Lower lobe of right lung (tissue), 2 donors: Measurements from ENCODE around the gene PTPRU. TPM values are rescaled to one million over a fixed set of nuclear protein-coding genes. Genes with fewer than 3 reads are reported as not detected.
"Not testable (repeated sequence)": the region's sequence is repeated elsewhere in the genome, so short reads cannot be mapped to it uniquely, and the experiment has no call there.

Source experiments
- ATAC-seq, 2 donors: fragments of 200-7000 bp; cut with Tn5 transposase; one replicate each; pipeline ENCODE4 v1.9.1; 2020 to 2022; ENCODE audit warnings: mild to moderate bottlenecking in 2 of 2, moderate library complexity in 2 of 2
- DNase-seq: peaks from one replicate; pipeline ENCODE4 v3.0.0-alpha.2; 2020
- H3K27ac ChIP-seq: fragments of 200-600 bp; one replicate; pipeline ENCODE4 v1.8.0; 2022
- H3K27me3 ChIP-seq: fragments of 200-600 bp; one replicate; pipeline ENCODE4 v1.8.0; 2022; ENCODE audit warnings: low read depth
- H3K36me3 ChIP-seq: fragments of 200-600 bp; one replicate; pipeline ENCODE4 v1.8.0; 2022; ENCODE audit warnings: mild to moderate bottlenecking
- H3K4me1 ChIP-seq: fragments of 200-600 bp; one replicate; pipeline ENCODE4 v1.8.0; 2022
- H3K4me3 ChIP-seq: fragments of 200-600 bp; one replicate; pipeline ENCODE4 v1.8.0; 2022; ENCODE audit warnings: mild to moderate bottlenecking
- H3K9me3 ChIP-seq: fragments of 200-600 bp; one replicate; pipeline ENCODE4 v1.8.0; 2022
- intact Hi-C: fragments of 100-400 bp; cut with DNase I; formaldehyde crosslinking; loops from one replicate; pipeline ENCODE4 v1.11.0; 2022
- total RNA-seq: library from RNA; stranded (reverse); fragmentation: NEBNext Ultra II Directional; extraction: Animal tissue kit (Norgen Biotek cat#: 25700); gene quantifications from one replicate; pipeline ENCODE4 v1.2.1, GENCODE V29; 2021
- TF ChIP-seq, protein P1 (sequence below): fragments of 200-600 bp; IDR thresholded peaks from one replicate; pipeline ENCODE4 v1.8.0; 2022; ENCODE audit warnings: antibody characterized with exemption, mild to moderate bottlenecking
- donor health status: DM: no; HTN: yes; CAD: no; lungs with severe emphysema.

Gene PTPRU
- total RNA-seq, 1 donor from 2014 or later: 35.1 TPM

DNA sequence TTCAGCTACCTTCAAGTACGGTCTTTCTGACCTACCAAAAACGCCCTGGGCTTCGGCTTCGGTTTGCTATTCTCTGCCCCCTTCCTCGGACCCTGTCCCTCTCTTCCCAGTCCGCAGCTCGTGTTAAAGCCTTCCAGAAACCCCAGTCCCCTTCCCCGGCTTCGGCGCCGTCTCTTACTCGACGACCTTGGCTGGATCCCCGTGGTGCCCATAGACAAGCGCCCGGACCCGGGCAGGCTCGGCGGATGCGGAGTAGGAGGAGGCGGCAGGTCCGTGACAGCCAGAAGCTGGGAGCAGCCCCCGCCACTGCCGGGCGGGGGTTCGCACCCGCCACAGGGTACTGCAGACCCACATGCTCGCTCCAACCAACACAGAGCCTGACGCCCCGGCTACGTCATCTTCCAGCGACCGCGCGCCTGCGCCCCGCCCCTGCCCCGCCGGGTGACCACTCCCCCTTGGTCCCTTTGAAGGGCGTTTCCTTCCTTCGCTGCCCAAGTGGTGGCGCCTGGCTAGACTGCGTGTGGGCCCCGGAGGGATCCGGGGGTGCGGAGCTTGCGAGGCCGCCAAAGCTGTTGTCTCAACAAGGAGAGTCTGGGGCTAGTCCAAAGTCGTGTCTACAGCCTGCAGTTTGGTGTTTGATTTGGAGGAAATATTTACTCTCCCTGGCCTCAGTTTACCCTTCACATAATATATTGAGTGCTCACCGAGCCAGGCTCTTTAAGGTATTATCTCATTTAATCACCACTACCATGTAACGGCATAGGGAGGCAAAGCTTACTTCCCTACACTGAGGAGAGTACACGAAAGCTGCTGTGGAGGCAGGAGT lies 5.6 kb upstream of the PTPRU start, which contains the start of gene MECR:
TSS of gene MECR (minus strand) at position 382 of the 826 bp plus-strand sequence. CDS start at position 354, 28 bp downstream.
- Histone ChIP-seq H3K27ac (peak within 1 kb of the TSS; percentile 59), H3K4me1 (peaks cover 11% of the 10 kb centered on the region), H3K27me3 (no peaks in the 10 kb centered on the region), H3K9me3 (no peaks in the 10 kb centered on the region), H3K4me3 (peak within 1 kb of the TSS; percentile 68), H3K36me3 (peaks cover under 1% of the 10 kb centered on the region)
- DNase-seq: peak; percentile 95
- intact Hi-C loops: no loop called here
- ATAC-seq: peak; percentile 99
- TF ChIP-seq, protein P1, sequence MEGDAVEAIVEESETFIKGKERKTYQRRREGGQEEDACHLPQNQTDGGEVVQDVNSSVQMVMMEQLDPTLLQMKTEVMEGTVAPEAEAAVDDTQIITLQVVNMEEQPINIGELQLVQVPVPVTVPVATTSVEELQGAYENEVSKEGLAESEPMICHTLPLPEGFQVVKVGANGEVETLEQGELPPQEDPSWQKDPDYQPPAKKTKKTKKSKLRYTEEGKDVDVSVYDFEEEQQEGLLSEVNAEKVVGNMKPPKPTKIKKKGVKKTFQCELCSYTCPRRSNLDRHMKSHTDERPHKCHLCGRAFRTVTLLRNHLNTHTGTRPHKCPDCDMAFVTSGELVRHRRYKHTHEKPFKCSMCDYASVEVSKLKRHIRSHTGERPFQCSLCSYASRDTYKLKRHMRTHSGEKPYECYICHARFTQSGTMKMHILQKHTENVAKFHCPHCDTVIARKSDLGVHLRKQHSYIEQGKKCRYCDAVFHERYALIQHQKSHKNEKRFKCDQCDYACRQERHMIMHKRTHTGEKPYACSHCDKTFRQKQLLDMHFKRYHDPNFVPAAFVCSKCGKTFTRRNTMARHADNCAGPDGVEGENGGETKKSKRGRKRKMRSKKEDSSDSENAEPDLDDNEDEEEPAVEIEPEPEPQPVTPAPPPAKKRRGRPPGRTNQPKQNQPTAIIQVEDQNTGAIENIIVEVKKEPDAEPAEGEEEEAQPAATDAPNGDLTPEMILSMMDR: peak; percentile 25

DNA sequence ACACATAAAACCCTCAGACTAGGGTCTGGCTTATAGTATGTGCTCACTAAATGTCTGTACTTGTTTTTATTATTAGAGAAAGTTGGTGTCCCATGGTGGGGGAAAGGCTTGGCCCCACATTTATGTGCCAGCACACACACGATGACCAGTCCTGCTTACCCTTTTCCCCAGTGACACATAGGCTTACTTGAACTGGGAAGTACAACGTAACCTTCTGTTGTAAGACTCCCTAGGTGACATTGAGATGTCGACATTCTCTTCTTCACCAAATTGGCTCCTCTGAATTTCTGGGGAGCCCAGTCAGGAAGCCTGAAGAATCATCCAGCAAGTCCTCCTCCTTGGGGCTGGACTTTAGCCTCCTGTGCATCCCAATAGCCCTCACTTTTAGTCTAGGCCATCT lies 3.9 kb upstream of the PTPRU start:
- intact Hi-C loops: no loop called here
- Histone ChIP-seq H3K27ac (no peak overlapping the region), H3K4me1 (peaks cover 24% of the 10 kb centered on the region), H3K36me3 (no peaks in the 10 kb centered on the region), H3K9me3 (no peaks in the 10 kb centered on the region), H3K27me3 (peaks cover 10% of the 10 kb centered on the region), H3K4me3 (no peak overlapping the region)
- ATAC-seq (no peak), DNase-seq (no peak)
- TF ChIP-seq, protein P1: no peak

DNA sequence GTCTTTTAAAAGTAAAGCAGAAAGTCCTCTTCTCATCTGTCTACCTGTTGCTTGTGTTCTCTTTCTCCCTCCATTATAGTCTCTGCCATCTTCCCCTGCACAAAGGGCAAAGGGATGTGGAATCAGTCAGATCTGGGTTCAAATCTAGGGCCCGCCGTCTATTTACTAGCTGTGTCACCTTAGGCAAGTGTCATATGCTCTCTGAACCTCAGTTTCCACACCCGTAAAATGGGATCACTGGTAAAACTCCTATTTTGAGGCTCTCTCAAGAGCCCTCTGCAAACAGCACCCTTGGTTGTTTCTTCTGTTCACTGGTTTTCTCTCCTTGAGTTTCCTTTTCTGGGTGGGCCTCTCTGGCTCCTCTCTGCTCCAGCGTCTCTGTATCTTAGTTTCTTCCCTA lies 2.6 kb upstream of the PTPRU start:
- intact Hi-C loops: no loop called here
- Histone ChIP-seq H3K4me1 (peaks cover 32% of the 10 kb centered on the region), H3K36me3 (no peaks in the 10 kb centered on the region), H3K27ac (no peak overlapping the region), H3K4me3 (no peak overlapping the region), H3K9me3 (no peaks in the 10 kb centered on the region), H3K27me3 (peaks cover 16% of the 10 kb centered on the region)
- no peak for DNase-seq
- no peak for ATAC-seq
- TF ChIP-seq, protein P1: no peak

DNA sequence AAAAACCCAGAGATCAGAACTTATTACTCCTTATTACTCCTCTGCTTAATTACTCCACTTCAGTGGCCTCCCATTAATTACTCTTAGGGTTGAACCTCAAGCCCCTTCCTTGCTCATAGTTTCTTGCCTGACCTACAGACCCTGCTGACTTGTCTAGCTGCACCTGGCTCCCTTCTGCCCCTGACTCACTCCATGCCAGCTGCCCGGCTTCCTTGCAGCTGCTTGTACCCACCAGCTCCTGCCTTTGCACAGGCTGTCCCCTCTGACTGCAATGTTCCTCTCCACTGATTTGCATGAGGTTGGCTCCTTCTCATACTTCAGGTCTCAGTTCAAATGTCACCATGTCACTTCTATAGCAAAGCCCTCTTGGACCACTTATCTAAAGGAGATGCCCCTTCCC lies 1.9 kb upstream of the PTPRU start:
- ATAC-seq (no peak), DNase-seq (no peak)
- Histone ChIP-seq H3K9me3 (no peaks in the 10 kb centered on the region), H3K4me3 (no peak overlapping the region), H3K4me1 (peaks cover 37% of the 10 kb centered on the region), H3K27ac (no peak overlapping the region), H3K27me3 (peaks cover 16% of the 10 kb centered on the region), H3K36me3 (no peaks in the 10 kb centered on the region)
- TF ChIP-seq, protein P1: no peak
- intact Hi-C loops: no loop called here

DNA sequence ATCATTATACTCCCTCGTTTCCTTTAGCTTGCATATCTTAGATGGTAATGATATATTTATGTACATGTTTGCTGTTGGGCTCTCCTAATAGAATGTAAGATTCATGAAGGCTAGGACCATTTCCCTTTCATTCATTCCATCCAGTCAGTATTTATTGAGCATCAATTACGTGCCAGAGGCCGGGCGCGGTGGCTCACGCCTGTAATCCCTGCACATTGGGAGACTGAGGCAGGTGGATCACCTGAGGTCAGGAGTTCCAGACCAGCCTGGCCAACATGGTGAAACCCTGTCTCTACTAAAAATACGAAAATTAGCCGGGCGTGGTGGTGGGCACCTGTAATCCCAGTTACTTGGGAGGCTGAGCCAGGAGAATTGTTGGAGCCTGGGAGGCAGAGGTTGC lies 1.4 kb upstream of the PTPRU start:
- H3K36me3 ChIP-seq, H3K9me3 ChIP-seq, ATAC-seq, intact Hi-C loops, H3K27ac ChIP-seq, H3K4me3 ChIP-seq, DNase-seq: not testable (repeated sequence)
- H3K27me3 ChIP-seq: peaks cover 16% of the 10 kb centered on the region
- H3K4me1 ChIP-seq: peaks cover 37% of the 10 kb centered on the region

DNA sequence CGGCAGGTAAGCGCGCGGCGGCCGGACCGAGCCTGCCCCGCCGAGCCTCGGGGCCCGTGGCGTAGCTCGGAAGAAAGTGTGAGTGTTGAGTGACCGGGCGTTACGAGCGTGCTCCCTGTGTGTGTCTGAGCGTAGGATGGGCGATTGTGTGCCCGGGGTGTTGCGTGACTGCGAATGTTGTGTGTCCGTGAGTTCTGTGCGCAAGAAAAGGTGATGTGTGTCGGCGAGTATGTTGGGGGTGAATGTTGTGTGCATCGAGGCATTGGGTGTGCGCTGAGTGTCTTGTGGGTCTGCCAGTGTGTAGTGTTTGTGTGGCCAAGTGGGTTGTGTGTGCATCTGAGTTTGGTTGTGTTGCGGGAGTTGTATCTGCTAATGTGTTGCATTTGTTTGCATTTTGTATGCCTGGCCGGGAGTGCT lies 398 bp downstream of the PTPRU start:
- Histone ChIP-seq H3K36me3 (no peaks in the 10 kb centered on the region), H3K4me1 (peaks cover 41% of the 10 kb centered on the region), H3K9me3 (no peaks in the 10 kb centered on the region), H3K4me3 (peak overlapping the region; percentile 73), H3K27me3 (peaks cover 16% of the 10 kb centered on the region), H3K27ac (peak overlapping the region; percentile 84)
- TF ChIP-seq, protein P1: no peak
- ATAC-seq: no peak
- intact Hi-C loops: no loop called here
- peak; percentile 62 for DNase-seq
